Caco-2 (cell line): ENCODE measurements around the gene VTI1A. TPM values are rescaled to one million over a fixed set of nuclear protein-coding genes. Genes with fewer than 3 reads are reported as not detected.

Source experiments
- BruUV-seq: library from RNA; stranded (reverse); fragments of 400-500 nt; replicated peaks from 2 replicates; lab custom pipeline; 2021; lab: Mats Ljungman, UMichigan
- CTCF ChIA-PET: fragments of 300-600 bp; sonication (Branson Sonifier 250); formaldehyde crosslinking; loops from one replicate; lab custom pipeline; 2022; ENCODE audit warnings: antibody characterized with exemption; lab: Charles Lee
- POLR2A ChIA-PET: fragments of 300-600 bp; sonication (Branson Sonifier 250); formaldehyde crosslinking; loops from one replicate; lab custom pipeline; 2022; ENCODE audit warnings: antibody characterized with exemption; lab: Charles Lee
- DNase-seq, 2 experiments: peaks; one replicate each; pipeline versions ENCODE4 v3.0.0 to v3.0.0-alpha.2; 2020 to 2022
- H3K27me3 ChIP-seq: replicated peaks from 2 replicates; pipeline ENCODE4 v1.6.0; 2011; ENCODE audit warnings: low read length; ENCODE audit not compliant: control insufficient read depth, insufficient read depth
- H3K36me3 ChIP-seq: 2 replicates; pipeline ENCODE4 v1.5.1; 2011; ENCODE audit warnings: low read length; ENCODE audit not compliant: control insufficient read depth, insufficient read depth
- H3K4me1 ChIP-seq: fragments of 250-450 bp; sonication (Bioruptor Pico); 2 replicates; pipeline ENCODE4 v1.5.1; 2020; ENCODE audit warnings: mild to moderate bottlenecking
- H3K4me3 ChIP-seq: 2 replicates; pipeline ENCODE4 v1.5.1; 2011; ENCODE audit warnings: low read depth, mild to moderate bottlenecking, control low read depth, low read length
- H3K9me3 ChIP-seq: fragments of 250-450 bp; sonication (Bioruptor Pico); 2 replicates; pipeline ENCODE4 v1.5.1; 2020; ENCODE audit warnings: mild to moderate bottlenecking, moderate library complexity
- H3K27ac Mint-ChIP-seq: one replicate; pipeline ENCODE4 v1.8.0; 2022; ENCODE audit warnings: mixed read lengths; ENCODE audit not compliant: unreplicated experiment
- H3K27me3 Mint-ChIP-seq: one replicate; pipeline ENCODE4 v1.8.0; 2022; ENCODE audit warnings: mixed read lengths; ENCODE audit not compliant: insufficient read depth, unreplicated experiment
- H3K36me3 Mint-ChIP-seq: one replicate; pipeline ENCODE4 v1.8.0; 2022; ENCODE audit warnings: mild to moderate bottlenecking, mixed read lengths; ENCODE audit not compliant: insufficient read depth, unreplicated experiment
- H3K4me1 Mint-ChIP-seq: one replicate; pipeline ENCODE4 v1.8.0; 2022; ENCODE audit warnings: low read depth, mixed read lengths; ENCODE audit not compliant: unreplicated experiment
- H3K4me3 Mint-ChIP-seq: one replicate; pipeline ENCODE4 v1.8.0; 2022; ENCODE audit warnings: mild to moderate bottlenecking, moderate library complexity, mixed read lengths; ENCODE audit not compliant: unreplicated experiment
- H3K9me3 Mint-ChIP-seq: one replicate; pipeline ENCODE4 v1.8.0; 2022; ENCODE audit warnings: mixed read lengths; ENCODE audit not compliant: unreplicated experiment
- CTCF ChIP-seq, 2 experiments: fragments of 200-600 bp in 1 of 2; IDR thresholded peaks; 1 replicate in 1 of 2; 2 replicates in 1 of 2; pipeline versions ENCODE4 v1.5.1 to v1.8.0; 2011 to 2022; ENCODE audit warnings: antibody characterized with exemption in 1 of 2, control low read depth in 1 of 2, inconsistent platforms in 1 of 2, low read depth in 1 of 2, low read length in 1 of 2, mild to moderate bottlenecking in 1 of 2, moderate library complexity in 1 of 2; ENCODE audit not compliant: insufficient read depth in 1 of 2, severe bottlenecking in 1 of 2, unreplicated experiment in 1 of 2
- intact Hi-C: fragments of 100-400 bp; cut with micrococcal nuclease; formaldehyde crosslinking; loops from one replicate; pipeline ENCODE4 v1.10.0; 2022; ENCODE audit not compliant: unreplicated experiment
- total RNA-seq: library from RNA; stranded (reverse); gene quantifications from 2 replicates; pipeline ENCODE4 v1.2.3, GENCODE V29; 2022

Gene VTI1A
- total RNA-seq, 1 experiment from 2014 or later = 45.6 TPM

- H3K9me3 ChIP-seq = no peaks in the 10 kb centered on the region
- Mint-ChIP-seq H3K27ac (no peak overlapping the region), H3K36me3 (no peaks in the 10 kb centered on the region), H3K4me1 (peaks cover 16% of the 10 kb centered on the region), H3K4me3 (no peak overlapping the region), H3K27me3 (no peaks in the 10 kb centered on the region), H3K9me3 (peaks cover 7% of the 10 kb centered on the region)
- peaks cover 12% of the 10 kb centered on the region; the same call in 1 of the 2 replicates for H3K4me1 ChIP-seq
- no TSS peak for BruUV-seq
- no peak overlapping the region for H3K4me3 ChIP-seq
- POLR2A ChIA-PET = no interaction called here
- no peak for DNase-seq
- no peaks in the 10 kb centered on the region for H3K36me3 ChIP-seq
- CTCF ChIA-PET = no interaction called here
- no peak for TF ChIP-seq CTCF (IDR thresholded peaks at IDR 0.05; ENCODE audit: insufficient read depth in 1 of 2, low read depth in 1 of 2, low read length in 1 of 2, severe bottlenecking in 1 of 2, unreplicated experiment in 1 of 2)
- no peaks in the 10 kb centered on the region for H3K27me3 ChIP-seq
- intact Hi-C loops = no loop called here
These were observed 55.5 kb downstream of the VTI1A start for GRCh38 chr10:112502536-112502935.

GRCh38 chr10:112503643-112504042 lies 56.6 kb downstream of the VTI1A start:
- CTCF ChIA-PET = no interaction called here
- no peak overlapping the region for H3K4me3 ChIP-seq
- intact Hi-C loops = no loop called here
- Mint-ChIP-seq H3K27me3 (no peaks in the 10 kb centered on the region), H3K9me3 (peaks cover 7% of the 10 kb centered on the region), H3K4me3 (no peak overlapping the region), H3K4me1 (peaks cover 14% of the 10 kb centered on the region), H3K27ac (no peak overlapping the region), H3K36me3 (no peaks in the 10 kb centered on the region)
- no peaks in the 10 kb centered on the region for H3K27me3 ChIP-seq
- no peaks in the 10 kb centered on the region for H3K36me3 ChIP-seq
- TF ChIP-seq CTCF (IDR thresholded peaks at IDR 0.05; ENCODE audit: insufficient read depth in 1 of 2, low read depth in 1 of 2, low read length in 1 of 2, severe bottlenecking in 1 of 2, unreplicated experiment in 1 of 2) = no peak
- peaks cover 9% of the 10 kb centered on the region; the same call in 1 of the 2 replicates for H3K4me1 ChIP-seq
- POLR2A ChIA-PET = no interaction called here
- no peaks in the 10 kb centered on the region for H3K9me3 ChIP-seq
- no peak for DNase-seq
- no TSS peak for BruUV-seq

- intact Hi-C loops = no loop called here
- Mint-ChIP-seq H3K27ac (no peak overlapping the region), H3K27me3 (no peaks in the 10 kb centered on the region), H3K9me3 (no peaks in the 10 kb centered on the region), H3K4me1 (no peaks in the 10 kb centered on the region), H3K36me3 (no peaks in the 10 kb centered on the region), H3K4me3 (no peak overlapping the region)
- POLR2A ChIA-PET = no interaction called here
- Histone ChIP-seq H3K36me3 (no peaks in the 10 kb centered on the region), H3K4me3 (no peak overlapping the region), H3K27me3 (no peaks in the 10 kb centered on the region), H3K9me3 (no peaks in the 10 kb centered on the region), H3K4me1 (no peaks in the 10 kb centered on the region)
- BruUV-seq = no TSS peak
- DNase-seq = no peak
- CTCF ChIA-PET = no interaction called here
- no peak for TF ChIP-seq CTCF (IDR thresholded peaks at IDR 0.05; ENCODE audit: insufficient read depth in 1 of 2, low read depth in 1 of 2, low read length in 1 of 2, severe bottlenecking in 1 of 2, unreplicated experiment in 1 of 2)
These were observed 60.0 kb downstream of the VTI1A start for GRCh38 chr10:112507046-112507445.
